ENCODE measurements around the gene MARCOL.
"Not testable (repeated sequence)": the region's sequence is repeated elsewhere in the genome, so short reads cannot be mapped to it uniquely, and the experiment has no call there.

MARCOL gene

DNA sequence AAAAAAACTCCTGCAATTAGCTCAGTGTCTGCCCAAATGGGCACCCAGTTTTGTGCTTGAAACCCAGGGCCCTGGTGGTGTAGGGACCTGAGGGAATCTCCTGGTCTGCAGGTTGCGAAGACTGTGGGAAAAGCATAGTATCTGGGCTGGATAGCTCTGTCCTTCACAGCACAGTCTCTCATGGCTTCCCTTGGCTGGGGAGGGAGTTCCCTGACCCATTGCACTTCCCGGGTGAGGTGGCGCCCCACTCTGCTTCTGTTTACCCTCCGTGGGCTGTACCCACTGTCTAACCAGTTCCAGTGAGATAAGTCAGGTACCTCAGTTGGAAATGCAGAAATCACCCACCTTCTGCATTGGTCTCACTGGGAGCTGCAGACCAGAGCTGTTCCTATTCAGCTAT is 43.0 kb downstream of the MARCOL start:
- H3K4me3 ChIP-seq (ENCODE audit: low read length); H3K27me3 ChIP-seq (ENCODE audit: control insufficient read depth, insufficient read depth, low read length); H3K4me1 ChIP-seq (ENCODE audit: control insufficient read depth, insufficient read depth, low read length); H3K36me3 ChIP-seq (ENCODE audit: control insufficient read depth, insufficient read depth, low read length); H3K9ac ChIP-seq (ENCODE audit: low read length); H3K27ac ChIP-seq (ENCODE audit: low read depth, low read length): not testable (repeated sequence)

DNA sequence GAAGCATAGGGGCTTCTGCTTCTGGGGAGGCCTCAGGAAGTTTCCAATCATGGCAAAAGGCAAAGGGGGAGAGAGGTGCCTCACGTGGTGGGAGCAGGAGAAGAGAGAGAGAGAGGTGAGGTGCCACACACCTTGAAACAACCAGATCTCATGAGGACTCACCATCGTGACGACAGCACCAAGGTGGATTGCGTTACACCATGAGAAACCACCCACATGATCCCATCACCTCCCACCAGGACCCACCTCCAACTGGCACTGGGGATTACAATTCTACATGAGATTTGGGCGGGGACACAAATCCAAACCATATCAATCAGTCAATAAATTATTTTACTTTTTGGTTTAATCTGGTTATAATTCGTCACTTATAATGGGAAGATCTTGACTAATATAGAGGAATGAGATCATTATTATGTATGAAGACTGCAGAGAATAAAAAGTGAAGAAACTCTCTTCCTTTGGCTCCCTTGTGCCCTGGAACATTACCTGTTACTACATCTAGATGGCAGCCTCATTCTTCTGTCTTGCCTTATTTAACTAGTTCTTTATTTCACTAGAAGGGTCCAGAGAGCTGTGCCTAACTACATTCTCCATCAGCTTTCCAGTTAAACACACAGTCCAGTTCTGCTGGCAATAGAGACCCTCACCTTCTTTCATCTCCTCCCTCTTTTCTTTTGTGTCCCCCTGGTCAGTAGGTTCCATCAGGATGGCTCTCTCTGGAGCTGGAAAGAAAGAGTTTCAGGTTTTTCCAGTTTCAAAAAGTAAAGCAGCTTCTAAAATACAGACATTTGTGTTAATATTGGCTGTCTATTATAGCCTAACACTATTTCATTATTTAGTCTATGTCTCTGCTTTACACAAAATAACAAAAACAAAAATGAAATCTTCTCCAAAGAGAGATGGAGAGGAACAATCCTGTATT is 52.2 kb downstream of the MARCOL start:
- Histone ChIP-seq H3K4me3 (ENCODE audit: low read length) (no peak overlapping the region), H3K36me3 (ENCODE audit: control insufficient read depth, insufficient read depth, low read length) (no peaks in the 10 kb centered on the region), H3K4me1 (ENCODE audit: control insufficient read depth, insufficient read depth, low read length) (no peaks in the 10 kb centered on the region), H3K9ac (ENCODE audit: low read length) (no peak overlapping the region), H3K27me3 (ENCODE audit: control insufficient read depth, insufficient read depth, low read length) (no peaks in the 10 kb centered on the region), H3K27ac (ENCODE audit: low read depth, low read length) (no peak overlapping the region)

All from rectal smooth muscle tissue (tissue), 1 donor.